GM12801 (cell line): ENCODE data around the gene TMED4.

ENCODE experiments used
- TF ChIP-seq, protein P1 (sequence below): IDR thresholded peaks from one replicate; pipeline ENCODE4 v1.5.1; 2011; ENCODE audit warnings: control low read depth; ENCODE audit not compliant: insufficient read length; ENCODE audit errors: extremely low read depth

Gene TMED4

GRCh38 chr7:44549457-44549856 is 32.6 kb downstream of the TMED4 start:
- TF ChIP-seq, protein P1, sequence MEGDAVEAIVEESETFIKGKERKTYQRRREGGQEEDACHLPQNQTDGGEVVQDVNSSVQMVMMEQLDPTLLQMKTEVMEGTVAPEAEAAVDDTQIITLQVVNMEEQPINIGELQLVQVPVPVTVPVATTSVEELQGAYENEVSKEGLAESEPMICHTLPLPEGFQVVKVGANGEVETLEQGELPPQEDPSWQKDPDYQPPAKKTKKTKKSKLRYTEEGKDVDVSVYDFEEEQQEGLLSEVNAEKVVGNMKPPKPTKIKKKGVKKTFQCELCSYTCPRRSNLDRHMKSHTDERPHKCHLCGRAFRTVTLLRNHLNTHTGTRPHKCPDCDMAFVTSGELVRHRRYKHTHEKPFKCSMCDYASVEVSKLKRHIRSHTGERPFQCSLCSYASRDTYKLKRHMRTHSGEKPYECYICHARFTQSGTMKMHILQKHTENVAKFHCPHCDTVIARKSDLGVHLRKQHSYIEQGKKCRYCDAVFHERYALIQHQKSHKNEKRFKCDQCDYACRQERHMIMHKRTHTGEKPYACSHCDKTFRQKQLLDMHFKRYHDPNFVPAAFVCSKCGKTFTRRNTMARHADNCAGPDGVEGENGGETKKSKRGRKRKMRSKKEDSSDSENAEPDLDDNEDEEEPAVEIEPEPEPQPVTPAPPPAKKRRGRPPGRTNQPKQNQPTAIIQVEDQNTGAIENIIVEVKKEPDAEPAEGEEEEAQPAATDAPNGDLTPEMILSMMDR = no peak

DNA sequence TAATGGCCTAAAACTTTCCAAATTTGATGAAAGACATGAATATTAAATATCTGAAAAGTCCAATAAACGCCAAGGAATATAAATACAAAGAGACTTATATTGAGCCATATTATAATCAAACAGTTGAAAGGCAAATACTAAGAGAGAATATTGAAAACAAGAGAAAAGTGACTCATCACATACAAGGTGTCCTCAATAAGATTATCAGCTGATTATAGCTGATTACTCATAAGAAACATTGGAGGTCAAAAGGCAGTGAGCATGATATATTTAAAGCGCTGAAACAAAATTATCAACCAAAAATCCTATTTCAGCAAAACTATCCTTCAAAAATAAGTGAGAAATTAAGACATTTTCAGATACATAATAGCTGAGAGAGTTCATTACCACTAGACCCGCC is 33.1 kb downstream of the TMED4 start:
- TF ChIP-seq, protein P1 = no peak

GRCh38 chr7:44547536-44548231 is 34.3 kb downstream of the TMED4 start:
- TF ChIP-seq, protein P1 = no peak

GRCh38 chr7:44541876-44542610 is 40.0 kb downstream of the TMED4 start:
- TF ChIP-seq, protein P1 = no peak

DNA sequence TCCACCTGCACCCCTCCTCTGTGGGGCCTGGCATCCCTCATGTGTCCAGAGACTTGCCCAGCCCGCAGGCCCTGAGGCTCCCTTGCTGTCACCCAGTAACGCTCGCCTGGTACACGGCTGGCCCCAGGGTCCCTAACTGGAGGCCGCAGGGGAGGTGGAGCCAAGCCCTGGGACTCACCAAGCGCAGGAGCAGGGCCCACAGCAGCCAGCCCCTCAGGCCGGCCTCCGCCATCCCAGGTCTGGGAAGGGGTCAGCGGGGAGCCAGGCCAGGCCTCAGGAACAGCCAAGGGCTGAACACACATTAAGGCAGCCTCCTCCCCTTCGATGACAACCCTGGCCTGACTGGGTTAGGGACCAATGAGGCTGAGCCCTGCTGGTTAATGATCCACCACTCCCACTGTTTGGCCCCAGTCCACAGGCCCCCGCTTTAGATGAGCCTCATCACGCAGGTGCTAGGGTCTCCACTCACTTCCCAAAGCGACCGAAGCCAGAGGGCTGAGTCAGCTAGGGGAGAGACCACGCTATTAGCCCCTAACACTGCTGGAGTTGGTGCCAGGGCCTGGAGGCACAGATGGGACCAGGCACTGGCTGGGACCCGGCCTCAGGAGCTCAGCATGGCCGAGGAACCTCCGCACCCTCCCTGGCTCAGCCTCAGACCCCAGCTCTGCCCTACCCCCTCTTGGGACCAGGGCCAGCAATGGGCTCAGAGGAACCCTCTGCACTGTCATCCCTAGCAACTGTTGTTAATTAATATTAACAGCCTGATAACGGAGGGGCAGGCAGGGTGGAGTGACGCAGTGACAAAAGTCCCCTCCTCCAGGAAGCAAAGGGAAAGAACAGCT is 40.8 kb downstream of the TMED4 start, which contains the start of gene NPC1L1:
Gene NPC1L1 (minus strand): TSS at position 303 of the 842 bp plus-strand sequence. CDS start 71 bp downstream, at position 232.
- TF ChIP-seq, protein P1 = no peak

- TF ChIP-seq, protein P1 = no peak
Observed at GRCh38 chr7:44540592-44541027, 41.4 kb downstream of the TMED4 start.
